Right ventricle myocardium superior (tissue), 1 donor: ENCODE results near the gene EPN3. TPM values are rescaled to one million over a fixed set of nuclear protein-coding genes. Genes with fewer than 3 reads are reported as not detected.
A peak's percentile ranks its signal among the peaks of the same experiment; 100 is the strongest.

Source experiments
- ATAC-seq: fragments of 200-7000 bp; cut with Tn5 transposase; one replicate; pipeline ENCODE4 v1.9.1; 2020; ENCODE audit warnings: mild to moderate bottlenecking; ENCODE audit not compliant: poor library complexity
- DNase-seq: peaks from one replicate; pipeline ENCODE4 v3.0.0-alpha.2; 2020
- intact Hi-C: fragments of 100-400 bp; cut with DNase I; formaldehyde crosslinking; loops from one replicate; pipeline ENCODE4 v1.11.2; 2022
- total RNA-seq: library from RNA; stranded (reverse); fragmentation: NEBNext Ultra II Directional; extraction: Animal tissue kit (Norgen Biotek cat#: 25700); gene quantifications from one replicate; pipeline ENCODE4 v1.2.1, GENCODE V29; 2021
- donor health status: DM: no; HTN: yes; CAD: no; lungs with severe emphysema.

EPN3 gene
- total RNA-seq, 1 donor from 2014 or later: 17.7 TPM

DNA sequence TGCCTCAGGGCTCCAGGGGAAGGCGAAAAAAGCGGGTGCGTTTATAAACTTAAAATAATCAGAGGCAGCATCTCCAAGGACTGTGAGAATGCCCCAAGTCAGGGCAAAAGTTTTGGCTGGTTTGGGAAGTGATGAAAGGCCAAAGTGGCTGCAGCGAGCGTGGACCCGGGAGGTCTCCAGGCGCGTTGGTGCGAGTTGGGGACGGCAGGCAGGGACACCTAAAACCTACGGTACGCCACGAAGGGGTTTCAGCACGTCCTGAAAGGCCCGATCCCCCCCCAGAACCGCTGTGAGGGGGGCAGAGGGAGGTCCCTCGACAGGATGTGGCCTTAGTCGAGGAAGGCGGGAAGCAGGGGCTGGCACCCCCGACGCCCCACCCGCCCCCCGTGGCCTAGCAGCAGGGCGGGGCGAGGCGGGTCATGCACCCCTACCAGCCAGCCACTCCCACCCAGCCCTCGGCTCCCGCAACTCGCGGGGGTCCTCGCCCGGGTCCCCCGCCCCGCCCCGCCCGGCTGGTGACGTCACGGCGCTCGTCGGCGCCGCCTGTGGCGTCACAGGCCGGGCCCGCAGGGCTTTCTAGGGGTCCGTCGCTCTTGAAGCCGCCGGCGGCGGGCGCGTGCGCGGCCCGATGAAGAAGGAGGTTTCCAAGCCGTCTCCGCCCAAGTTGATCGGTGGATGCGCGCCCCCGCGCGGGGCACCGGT lies 24.5 kb upstream of the EPN3 start, which contains the start of gene MYCBPAP:
TSS of gene MYCBPAP (plus strand) at position 569 of the 702 bp plus-strand sequence. CDS start 236 bp downstream, outside the sequence.
- intact Hi-C loops: no loop called here
- DNase-seq (peak; percentile 91), ATAC-seq (peak; percentile 94)

- DNase-seq (no peak), ATAC-seq (no peak)
- intact Hi-C loops: no loop called here
Observed at GRCh38 chr17:50508573-50509460, 23.7 kb upstream of the EPN3 start.

- ATAC-seq: no peak
- DNase-seq: no peak
- intact Hi-C loops: no loop called here
Observed at GRCh38 chr17:50511058-50511457, 21.5 kb upstream of the EPN3 start.

GRCh38 chr17:50513495-50513894 lies 19.0 kb upstream of the EPN3 start:
- no peak for ATAC-seq
- DNase-seq: no peak
- intact Hi-C loops: no loop called here

DNA sequence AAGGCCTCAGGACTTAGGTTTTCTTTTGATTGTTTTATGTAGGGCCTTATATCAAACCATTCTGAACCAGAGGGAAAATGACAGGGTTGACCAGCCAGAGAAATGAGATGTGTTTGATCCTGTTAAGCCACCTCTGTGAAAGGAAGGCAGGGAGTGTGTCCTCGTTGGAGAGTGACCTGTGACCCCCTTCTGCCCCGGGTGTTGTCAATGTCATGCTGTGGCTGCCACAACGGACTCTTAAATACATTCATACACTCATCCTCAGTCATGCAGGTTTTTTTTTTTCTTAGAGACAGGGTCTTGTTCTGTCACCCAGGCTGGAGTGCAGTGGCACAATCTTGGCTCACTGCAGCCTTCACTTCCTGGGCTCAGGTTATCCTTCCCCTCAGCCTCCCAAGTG lies 18.1 kb upstream of the EPN3 start:
- DNase-seq (no peak), ATAC-seq (no peak)
- intact Hi-C loops: no loop called here

GRCh38 chr17:50514936-50515702 lies 17.4 kb upstream of the EPN3 start:
- intact Hi-C loops: no loop called here
- DNase-seq (peak; percentile 62), ATAC-seq (peak; percentile 72)

- ATAC-seq (no peak), DNase-seq (no peak)
- intact Hi-C loops: no loop called here
Observed at GRCh38 chr17:50517011-50517410, 15.5 kb upstream of the EPN3 start.

DNA sequence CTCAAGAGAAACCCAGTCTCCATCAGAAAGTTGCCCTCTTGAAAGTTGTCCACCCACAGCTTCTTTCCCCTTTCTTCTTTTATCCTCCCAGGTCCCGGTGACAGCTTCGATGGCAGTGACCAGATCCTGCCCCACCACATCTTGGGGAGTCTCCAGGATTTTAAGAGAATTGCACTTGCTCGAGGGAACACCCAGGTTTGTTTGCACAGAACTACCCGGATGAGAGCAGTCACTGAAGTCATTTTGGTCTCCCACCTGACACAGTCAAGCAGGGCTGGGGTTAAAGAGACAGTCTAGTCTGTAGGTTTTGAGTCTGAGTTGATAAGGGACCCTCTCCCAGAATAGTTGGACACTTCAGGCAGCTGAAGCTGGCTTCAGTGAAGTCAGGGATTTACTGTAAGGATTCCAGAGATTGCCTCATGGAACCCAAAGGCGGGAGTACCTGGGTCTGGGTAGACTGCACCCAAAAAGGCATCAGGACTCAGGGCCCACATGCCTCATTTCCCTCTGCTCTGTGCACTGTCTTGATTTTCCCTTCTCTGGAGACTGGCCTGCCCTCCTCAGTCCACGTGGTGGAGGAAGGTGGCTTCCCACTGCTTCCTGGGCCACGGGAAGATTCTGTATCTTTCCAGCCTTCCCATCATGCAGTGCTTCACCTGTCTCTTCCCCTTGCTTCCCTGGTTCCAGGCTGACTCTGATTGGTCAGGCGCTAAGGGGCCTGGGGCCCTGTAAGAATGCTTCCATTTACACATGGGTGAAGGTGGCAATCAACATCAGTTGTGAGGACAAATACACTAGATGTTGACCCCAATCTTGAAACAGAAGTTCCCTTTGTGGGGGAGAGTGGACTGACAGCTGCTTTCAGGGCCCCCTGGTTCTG lies 14.8 kb upstream of the EPN3 start:
- intact Hi-C loops: no loop called here
- ATAC-seq (no peak), DNase-seq (no peak)

DNA sequence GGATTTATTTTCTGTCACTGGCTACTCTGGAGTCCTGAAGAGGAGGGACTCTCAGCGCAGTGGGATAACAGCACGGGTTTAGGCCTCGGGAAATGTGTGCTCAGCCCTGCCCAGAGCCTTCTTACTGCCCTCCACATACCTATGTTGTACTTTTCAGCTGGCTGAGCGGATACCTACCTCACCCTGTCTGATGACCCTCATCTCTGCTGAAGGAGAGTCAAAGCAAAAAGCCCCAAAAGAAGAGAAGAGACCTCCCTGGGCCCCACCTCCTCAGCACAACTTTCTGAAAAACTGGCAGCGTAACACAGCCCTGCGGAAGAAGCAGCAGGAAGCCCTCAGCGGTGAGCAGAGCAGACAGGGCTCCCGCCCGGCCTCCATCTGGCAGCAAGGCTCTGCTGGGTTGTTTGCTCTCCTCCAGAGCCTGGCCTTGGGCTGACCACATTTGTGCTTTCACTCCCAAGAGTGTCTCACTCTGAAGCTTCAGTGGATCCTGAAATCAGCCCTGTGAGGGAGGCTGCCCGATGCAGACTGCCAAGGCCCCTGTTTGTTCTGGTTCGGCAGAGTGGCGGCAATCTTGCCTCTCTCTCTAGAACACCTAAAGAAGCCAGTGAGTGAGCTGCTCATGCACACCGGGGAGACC lies 14.0 kb upstream of the EPN3 start:
- intact Hi-C loops: no loop called here
- DNase-seq: no peak
- no peak for ATAC-seq

DNA sequence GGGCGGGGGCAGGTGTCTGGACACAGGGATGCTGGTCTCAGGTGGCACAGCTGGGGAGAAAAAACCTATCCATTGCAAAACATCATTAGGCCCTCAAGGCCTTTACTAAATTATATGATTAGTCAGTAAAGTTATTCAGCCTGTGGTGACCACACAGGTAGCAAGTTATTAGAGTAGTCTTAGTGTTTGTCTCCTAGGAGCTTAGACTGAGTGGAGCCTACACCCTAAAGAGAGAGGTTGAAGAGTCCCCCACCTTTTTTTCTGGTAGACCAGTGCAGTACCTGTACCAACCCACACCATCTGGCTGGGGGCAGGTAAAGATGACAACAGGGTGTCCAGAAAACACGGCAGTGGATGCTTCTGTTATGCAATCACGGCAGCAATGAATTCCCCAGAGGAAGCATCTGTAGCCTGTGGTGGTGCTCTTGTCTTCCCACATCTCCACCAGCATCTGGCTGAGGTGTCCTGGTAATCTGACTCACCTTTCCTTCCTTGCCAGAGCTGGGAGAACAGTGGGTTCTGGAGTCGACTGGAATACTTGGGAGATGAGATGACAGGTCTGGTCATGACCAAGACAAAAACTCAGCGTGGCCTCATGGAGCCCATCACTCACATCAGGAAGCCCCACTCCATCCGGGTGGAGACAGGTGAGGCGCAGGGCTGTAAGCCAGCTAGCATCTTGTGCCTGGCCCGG lies 13.2 kb upstream of the EPN3 start:
- intact Hi-C loops: no loop called here
- no peak for DNase-seq
- ATAC-seq: no peak

DNA sequence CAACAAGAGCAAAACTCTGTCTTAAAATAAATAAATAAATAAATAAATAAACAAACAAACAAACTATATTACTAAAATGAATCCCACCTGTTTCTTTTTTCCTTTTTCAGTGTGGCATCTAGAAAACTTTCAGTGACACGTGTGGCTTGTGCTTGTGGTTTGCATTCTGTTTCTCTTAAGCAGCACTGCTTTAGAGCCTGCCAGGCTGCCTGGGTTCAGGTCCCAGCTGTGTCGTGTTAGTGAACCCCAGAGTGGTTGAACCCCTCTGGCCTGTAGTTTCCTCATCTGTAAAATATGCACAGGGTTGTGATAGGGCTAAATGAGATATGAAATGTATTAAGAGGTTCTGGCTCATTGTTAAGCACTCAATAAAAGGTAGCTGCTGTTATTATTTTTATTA lies 12.1 kb upstream of the EPN3 start:
- ATAC-seq: no peak
- DNase-seq: peak; percentile 15
- intact Hi-C loops: no loop called here

- intact Hi-C loops: no loop called here
- no peak for DNase-seq
- ATAC-seq: no peak
Observed at GRCh38 chr17:50521514-50521913, 11.0 kb upstream of the EPN3 start.

GRCh38 chr17:50522766-50523165 lies 9.8 kb upstream of the EPN3 start:
- ATAC-seq (no peak), DNase-seq (no peak)
- intact Hi-C loops: no loop called here

DNA sequence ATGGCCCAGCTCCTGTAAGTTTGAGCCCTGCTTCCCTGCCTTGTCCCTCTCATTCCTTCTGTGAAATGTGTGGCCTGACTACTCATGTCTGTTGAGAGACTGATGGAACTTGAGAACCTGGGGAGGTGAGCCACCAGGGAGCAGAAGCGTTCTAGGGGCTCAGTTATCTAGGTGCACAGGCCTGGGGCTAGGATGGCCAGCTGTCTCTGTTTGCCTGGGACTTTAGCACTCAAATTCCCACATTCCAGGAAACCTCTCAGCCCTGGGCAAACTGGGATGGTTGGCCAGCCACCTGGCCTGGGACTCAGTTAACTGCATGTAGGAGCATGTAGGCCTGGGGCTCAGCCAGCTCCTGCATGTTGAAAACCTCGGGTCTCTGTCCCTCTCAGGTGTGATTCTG lies 9.3 kb upstream of the EPN3 start:
- DNase-seq (no peak), ATAC-seq (no peak)

DNA sequence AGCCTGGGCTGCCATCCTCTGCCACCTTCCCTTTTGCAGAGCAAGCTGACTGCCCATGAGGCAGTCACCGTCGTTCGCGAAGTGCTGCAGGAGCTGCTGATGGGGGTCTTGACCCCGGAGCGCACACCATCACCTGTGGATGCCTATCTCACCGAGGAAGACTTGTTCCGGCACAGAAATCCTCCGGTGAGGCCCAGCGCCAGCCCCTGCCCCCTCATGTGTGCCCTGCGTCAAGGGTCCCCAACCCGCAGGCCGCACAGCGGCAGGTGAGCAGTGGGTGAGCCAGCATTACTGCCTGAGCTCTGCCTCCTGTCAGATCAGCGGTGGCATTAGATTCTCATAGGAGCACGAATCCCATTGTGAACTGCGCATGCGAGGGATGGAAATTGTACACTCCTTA lies 7.7 kb upstream of the EPN3 start:
- ATAC-seq: no peak
- intact Hi-C loops: no loop called here
- DNase-seq: no peak

More for the DNA sequence above, 9.3 kb upstream of the EPN3 start:
- intact Hi-C loops: no loop called here

DNA sequence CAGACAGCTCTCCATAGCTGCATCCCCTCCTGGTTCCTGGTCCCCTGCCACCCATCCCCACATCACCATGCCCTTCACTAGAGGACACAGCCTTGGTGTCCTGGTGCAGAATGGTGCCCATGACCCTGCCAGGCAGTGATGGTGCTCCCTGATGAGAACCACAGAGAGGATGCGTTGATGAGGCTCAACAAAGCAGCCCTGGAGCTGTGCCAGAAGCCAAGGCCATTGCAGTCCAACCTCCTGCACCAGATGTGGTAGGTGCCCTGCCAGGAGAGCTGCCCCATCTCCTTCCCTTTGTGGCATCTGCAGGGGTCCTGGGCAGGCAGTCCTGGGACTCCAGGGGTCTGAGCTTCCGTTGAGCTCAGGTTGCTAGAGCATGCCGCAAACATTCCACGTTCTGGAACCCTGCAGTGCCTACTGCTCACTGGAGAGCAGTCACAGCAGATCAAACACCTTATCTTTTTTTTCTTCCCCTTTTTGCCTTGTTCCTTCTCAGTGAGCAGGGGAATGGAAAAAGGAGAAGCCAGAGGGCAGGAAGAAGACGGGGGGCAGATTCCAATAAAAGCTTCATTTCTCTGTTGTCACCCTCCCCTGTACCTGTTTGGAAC lies 5.3 kb upstream of the EPN3 start:
- no peak for ATAC-seq
- intact Hi-C loops: no loop called here
- no peak for DNase-seq

DNA sequence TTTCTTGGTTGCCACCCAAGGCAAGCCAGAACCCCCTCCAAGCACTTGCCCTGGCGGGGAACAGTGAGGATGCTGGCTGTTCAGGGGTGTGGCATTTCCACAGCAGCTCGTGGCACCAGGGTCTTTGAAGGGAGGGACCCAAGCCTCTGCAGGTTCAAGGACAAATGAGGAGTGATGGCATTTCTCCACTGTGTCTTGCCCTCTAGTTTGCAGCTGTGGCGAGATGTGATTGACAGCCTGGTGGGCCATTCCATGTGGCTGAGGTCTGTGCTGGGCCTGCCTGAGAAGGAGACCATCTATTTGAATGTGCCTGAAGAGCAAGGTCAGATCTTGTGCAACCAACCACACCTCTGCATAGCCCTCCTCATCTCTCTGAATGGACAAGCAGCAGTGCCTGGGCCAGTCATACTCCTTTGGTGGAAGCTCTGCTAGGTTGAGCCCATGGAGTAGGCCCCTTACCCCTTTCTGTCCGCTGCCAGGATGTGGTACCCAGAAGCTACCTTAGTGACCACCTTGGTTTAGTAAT lies 4.5 kb upstream of the EPN3 start:
- no peak for DNase-seq
- intact Hi-C loops: no loop called here
- no peak for ATAC-seq
